ENCODE measurements around the gene NIPA2.

The NIPA2 gene

DNA sequence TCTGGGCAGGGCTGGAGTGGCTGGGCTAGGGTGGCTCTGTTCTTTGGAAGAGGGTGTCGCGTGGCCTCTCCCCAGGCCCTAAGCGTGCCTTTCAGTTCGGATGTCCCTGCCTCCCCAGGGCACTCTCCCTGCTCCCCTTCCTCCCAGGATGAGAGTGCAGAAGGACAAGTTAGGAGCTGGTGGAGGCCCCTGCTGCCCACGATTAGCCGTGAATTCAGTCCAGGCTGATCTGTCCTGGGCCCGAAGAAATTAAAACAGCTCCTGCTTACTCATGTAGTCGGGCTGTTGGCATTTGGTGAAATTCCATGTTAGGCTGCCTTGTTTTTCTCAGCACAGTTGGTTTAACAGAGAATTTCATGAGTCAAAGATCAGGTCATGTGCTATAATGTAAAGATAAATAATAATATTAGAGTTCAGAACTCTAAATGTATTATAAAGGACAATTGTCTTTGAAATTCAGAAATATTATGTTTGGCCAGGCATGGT lies 27.6 kb upstream of the NIPA2 start:
- ATAC-seq (ENCODE audit: low read depth) (no peak), DNase-seq (ENCODE audit: low spot score in 2 of 2) (no peak)
- peaks cover 16% of the 10 kb centered on the region for H3K36me3 Mint-ChIP-seq
- H3K4me1 Mint-ChIP-seq: peaks cover 8% of the 10 kb centered on the region
- H3K4me3 Mint-ChIP-seq: no peak overlapping the region
- H3K9me3 Mint-ChIP-seq: no peaks in the 10 kb centered on the region
- no peaks in the 10 kb centered on the region for H3K27me3 Mint-ChIP-seq
- H3K27ac Mint-ChIP-seq: no peak overlapping the region

DNA sequence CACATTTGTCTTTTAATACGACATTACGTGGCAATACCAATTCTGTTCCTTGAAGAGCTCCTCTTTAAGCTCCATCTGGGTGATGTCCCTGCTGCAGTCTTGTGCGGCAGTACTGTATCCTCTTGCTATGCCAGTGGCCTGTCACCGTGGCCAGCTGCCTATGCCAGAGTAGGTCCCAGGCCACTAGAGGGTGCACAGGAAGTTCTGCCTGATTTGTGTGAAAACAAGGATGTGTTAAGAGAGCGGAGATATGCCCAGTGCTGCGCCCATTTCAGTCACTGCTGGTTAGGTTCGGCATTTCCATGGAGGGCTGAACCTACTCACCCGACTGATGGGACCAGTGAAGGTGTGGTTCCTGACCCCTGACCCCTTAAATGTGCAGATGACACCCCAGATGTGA lies 26.8 kb upstream of the NIPA2 start:
- peaks cover 5% of the 10 kb centered on the region for H3K4me1 Mint-ChIP-seq

DNA sequence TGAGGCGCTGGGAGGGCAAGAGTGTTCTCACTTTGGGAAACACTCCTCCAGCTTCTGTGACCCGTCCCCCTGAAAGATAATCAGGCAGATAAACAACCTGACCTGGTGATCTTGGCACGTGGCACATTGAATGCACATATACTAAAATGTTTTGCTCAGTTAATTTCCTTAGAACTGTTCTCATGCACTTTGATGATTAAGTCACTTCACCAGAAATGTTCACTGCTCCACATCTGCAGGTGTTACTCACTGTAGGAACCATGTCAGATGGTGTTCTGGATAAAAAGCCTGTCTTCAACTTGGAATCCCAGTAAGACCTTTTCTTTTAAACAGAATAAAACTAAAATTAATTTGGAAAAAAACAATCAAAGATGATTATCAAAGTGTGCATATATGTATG lies 24.6 kb upstream of the NIPA2 start:
- H3K4me1 Mint-ChIP-seq: peaks cover 4% of the 10 kb centered on the region
- H3K36me3 Mint-ChIP-seq: peaks cover 16% of the 10 kb centered on the region
- H3K4me3 Mint-ChIP-seq: no peak overlapping the region
- H3K27me3 Mint-ChIP-seq: no peaks in the 10 kb centered on the region
- no peak for ATAC-seq (ENCODE audit: low read depth)
- no peaks in the 10 kb centered on the region for H3K9me3 Mint-ChIP-seq
- H3K27ac Mint-ChIP-seq: no peak overlapping the region
- no peak for DNase-seq (ENCODE audit: low spot score in 2 of 2)

More for the DNA sequence above, 26.8 kb upstream of the NIPA2 start:
- ATAC-seq (ENCODE audit: low read depth) (peak; percentile 37), DNase-seq (ENCODE audit: low spot score in 2 of 2) (no peak)
- Mint-ChIP-seq H3K36me3 (peaks cover 16% of the 10 kb centered on the region), H3K4me3 (no peak overlapping the region), H3K9me3 (no peaks in the 10 kb centered on the region), H3K27me3 (no peaks in the 10 kb centered on the region), H3K27ac (no peak overlapping the region)

DNA sequence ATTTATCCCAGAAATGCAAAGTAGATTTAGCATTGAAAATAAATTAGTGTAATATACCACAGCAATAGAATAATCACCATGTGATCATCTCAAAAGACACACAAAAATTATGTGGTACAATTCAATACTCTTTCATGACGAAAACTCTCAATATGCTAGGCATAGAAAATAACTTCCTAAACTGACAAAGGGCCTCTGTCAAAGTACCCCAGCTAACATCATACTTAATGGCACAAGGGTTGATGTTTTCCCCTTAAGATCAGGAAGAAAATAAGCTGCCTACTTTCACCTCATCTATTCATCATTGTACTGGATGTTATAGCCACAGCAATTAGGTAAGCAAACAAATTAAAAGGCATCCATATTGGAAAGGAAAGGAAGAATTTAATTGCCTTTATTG lies 22.7 kb upstream of the NIPA2 start:
- peaks cover 2% of the 10 kb centered on the region for H3K4me1 Mint-ChIP-seq
- H3K27ac Mint-ChIP-seq: peak overlapping the region; percentile 28
- H3K4me3 Mint-ChIP-seq: no peak overlapping the region
- DNase-seq (ENCODE audit: low spot score in 2 of 2): no peak
- H3K9me3 Mint-ChIP-seq: no peaks in the 10 kb centered on the region
- no peaks in the 10 kb centered on the region for H3K27me3 Mint-ChIP-seq
- peaks cover 22% of the 10 kb centered on the region for H3K36me3 Mint-ChIP-seq
- ATAC-seq (ENCODE audit: low read depth): no peak

DNA sequence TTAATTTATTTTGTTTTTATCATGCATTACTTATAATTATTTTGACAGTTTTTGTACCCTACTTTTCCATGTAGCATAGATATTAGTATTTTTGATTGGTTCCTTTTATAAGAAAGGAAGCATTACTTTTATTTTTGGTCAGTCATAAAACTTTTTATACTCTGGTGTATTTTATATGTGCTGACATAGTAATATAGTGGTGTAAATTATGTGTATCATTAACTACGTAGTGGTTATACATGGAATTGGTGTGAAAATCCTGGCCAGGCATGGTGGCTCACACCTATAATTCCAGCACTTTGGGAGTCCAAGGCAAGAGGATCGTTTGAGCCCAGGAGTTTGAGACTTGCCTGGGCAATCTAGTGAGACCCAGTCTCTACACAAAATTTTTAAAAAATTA lies 18.8 kb upstream of the NIPA2 start:
- H3K27ac Mint-ChIP-seq: no peak overlapping the region
- DNase-seq (ENCODE audit: low spot score in 2 of 2) (no peak), ATAC-seq (ENCODE audit: low read depth) (no peak)
- H3K36me3 Mint-ChIP-seq: peaks cover 31% of the 10 kb centered on the region
- H3K27me3 Mint-ChIP-seq: no peaks in the 10 kb centered on the region
- H3K9me3 Mint-ChIP-seq: no peaks in the 10 kb centered on the region
- no peak overlapping the region for H3K4me3 Mint-ChIP-seq
- peaks cover 4% of the 10 kb centered on the region for H3K4me1 Mint-ChIP-seq

DNA sequence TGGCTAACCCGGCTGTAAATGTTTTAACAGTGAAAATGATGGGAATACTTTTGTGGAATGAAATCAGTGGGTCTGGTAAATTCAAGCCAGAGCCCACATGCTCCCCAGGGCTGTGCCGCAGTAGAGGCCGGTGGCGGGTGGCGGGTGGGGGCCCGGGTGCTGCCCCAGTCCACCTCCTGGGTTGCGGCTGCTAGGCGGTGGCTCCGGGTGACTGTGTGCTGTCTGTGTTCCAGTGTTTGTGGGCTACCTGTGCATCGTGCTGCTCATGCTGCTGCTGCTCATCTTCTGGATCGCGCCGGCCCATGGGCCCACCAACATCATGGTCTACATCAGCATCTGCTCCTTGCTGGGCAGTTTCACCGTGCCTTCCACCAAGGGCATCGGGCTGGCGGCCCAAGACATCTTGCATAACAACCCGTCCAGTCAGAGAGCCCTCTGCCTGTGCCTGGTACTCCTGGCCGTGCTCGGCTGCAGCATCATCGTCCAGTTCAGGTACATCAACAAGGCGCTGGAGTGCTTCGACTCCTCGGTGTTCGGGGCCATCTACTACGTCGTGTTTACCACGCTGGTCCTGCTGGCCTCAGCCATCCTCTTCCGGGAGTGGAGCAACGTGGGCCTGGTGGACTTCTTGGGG lies 14.9 kb upstream of the NIPA2 start:
- H3K4me1 Mint-ChIP-seq: peaks cover 3% of the 10 kb centered on the region
- no peaks in the 10 kb centered on the region for H3K27me3 Mint-ChIP-seq
- no peaks in the 10 kb centered on the region for H3K9me3 Mint-ChIP-seq
- H3K36me3 Mint-ChIP-seq: peaks cover 36% of the 10 kb centered on the region
- peak overlapping the region; percentile 16 for H3K27ac Mint-ChIP-seq
- no peak for ATAC-seq (ENCODE audit: low read depth)
- H3K4me3 Mint-ChIP-seq: no peak overlapping the region
- DNase-seq (ENCODE audit: low spot score in 2 of 2): no peak

DNA sequence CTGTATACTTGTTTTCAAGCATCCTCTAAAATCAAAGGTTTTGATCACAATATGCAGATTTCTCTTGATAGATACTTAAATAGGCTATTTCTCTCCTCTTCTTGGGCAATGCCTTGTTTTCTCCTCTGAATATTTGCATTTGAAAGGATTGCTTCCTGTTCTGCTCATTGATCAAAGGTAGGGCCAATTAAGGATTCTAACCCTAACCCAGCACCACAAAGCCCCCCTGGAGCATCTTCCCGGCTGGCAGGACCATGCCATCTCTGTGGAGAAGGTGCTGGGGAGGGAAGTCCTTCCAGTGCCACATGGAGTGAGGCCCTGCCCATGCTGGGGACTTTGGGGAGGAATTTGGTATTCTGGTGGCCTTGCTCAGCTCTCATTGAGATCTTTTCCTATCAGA lies 11.3 kb upstream of the NIPA2 start:
- ATAC-seq (ENCODE audit: low read depth) (no peak), DNase-seq (ENCODE audit: low spot score in 2 of 2) (no peak)
- Mint-ChIP-seq H3K27ac (no peak overlapping the region), H3K36me3 (peaks cover 25% of the 10 kb centered on the region), H3K4me3 (no peak overlapping the region), H3K4me1 (no peaks in the 10 kb centered on the region), H3K9me3 (no peaks in the 10 kb centered on the region), H3K27me3 (no peaks in the 10 kb centered on the region)

DNA sequence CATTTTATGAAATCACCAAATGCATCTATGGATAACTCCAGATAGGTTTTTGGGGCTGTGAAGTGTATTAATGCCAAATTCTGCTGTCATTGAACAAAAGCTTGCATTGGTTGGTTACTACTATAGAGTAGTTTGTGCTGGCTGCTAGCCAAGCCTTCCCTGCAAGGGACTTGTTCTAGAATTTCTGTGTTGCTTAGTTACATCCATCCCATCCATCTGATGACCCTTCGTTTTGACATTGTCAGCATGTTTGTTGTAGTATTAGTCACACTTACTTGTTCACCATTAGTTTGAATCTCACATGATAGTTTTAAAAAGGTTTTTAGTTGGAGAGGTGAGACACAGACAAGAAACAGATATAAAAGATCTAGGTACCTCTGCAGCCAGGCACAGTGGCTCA lies 7.0 kb upstream of the NIPA2 start:
- H3K36me3 Mint-ChIP-seq: peaks cover 13% of the 10 kb centered on the region
- DNase-seq (ENCODE audit: low spot score in 2 of 2) (no peak), ATAC-seq (ENCODE audit: low read depth) (no peak)
- no peak overlapping the region for H3K27ac Mint-ChIP-seq
- H3K4me1 Mint-ChIP-seq: no peaks in the 10 kb centered on the region
- no peaks in the 10 kb centered on the region for H3K27me3 Mint-ChIP-seq
- no peak overlapping the region for H3K4me3 Mint-ChIP-seq
- H3K9me3 Mint-ChIP-seq: peaks cover 2% of the 10 kb centered on the region

DNA sequence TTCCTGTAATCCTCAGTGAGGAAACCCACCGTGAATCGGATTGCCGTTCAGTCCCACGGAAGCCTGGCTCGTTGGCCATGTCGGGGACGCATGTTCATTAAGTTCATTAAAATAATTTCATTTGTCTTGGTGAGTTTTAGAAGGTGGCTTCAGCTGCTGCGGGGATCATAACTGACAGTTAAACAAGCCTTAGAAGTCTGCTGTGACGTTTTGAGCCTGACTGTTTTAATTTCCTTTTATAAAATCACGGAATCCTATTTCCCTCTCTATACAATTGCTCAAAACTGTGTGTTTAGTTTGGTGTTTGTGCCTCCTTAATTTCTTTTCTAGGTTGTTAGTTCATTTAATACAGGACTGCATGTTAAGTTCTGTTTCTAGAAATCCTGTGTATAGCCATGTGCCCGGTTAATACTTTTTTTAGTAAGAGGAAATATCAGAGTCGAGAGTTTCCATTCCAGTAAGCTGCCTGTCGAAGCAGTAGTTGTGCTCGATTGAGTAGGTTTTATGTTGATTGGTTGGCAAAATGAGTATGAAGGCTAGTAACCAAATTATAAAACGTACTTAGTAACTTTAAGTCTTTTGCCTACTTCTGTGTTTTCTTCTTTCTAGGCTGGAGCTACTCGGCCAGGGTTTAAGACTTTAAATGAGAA lies 705 bp downstream of the NIPA2 start:
- Mint-ChIP-seq H3K4me3 (peak overlapping the region; percentile 97), H3K27ac (peak overlapping the region; percentile 97), H3K4me1 (peaks cover 22% of the 10 kb centered on the region), H3K9me3 (no peaks in the 10 kb centered on the region), H3K36me3 (peaks cover 8% of the 10 kb centered on the region), H3K27me3 (no peaks in the 10 kb centered on the region)
- peak; percentile 28 for ATAC-seq (ENCODE audit: low read depth)
- peak in 1 of 2 donors; percentile 28 for DNase-seq (ENCODE audit: low spot score in 2 of 2)

DNA sequence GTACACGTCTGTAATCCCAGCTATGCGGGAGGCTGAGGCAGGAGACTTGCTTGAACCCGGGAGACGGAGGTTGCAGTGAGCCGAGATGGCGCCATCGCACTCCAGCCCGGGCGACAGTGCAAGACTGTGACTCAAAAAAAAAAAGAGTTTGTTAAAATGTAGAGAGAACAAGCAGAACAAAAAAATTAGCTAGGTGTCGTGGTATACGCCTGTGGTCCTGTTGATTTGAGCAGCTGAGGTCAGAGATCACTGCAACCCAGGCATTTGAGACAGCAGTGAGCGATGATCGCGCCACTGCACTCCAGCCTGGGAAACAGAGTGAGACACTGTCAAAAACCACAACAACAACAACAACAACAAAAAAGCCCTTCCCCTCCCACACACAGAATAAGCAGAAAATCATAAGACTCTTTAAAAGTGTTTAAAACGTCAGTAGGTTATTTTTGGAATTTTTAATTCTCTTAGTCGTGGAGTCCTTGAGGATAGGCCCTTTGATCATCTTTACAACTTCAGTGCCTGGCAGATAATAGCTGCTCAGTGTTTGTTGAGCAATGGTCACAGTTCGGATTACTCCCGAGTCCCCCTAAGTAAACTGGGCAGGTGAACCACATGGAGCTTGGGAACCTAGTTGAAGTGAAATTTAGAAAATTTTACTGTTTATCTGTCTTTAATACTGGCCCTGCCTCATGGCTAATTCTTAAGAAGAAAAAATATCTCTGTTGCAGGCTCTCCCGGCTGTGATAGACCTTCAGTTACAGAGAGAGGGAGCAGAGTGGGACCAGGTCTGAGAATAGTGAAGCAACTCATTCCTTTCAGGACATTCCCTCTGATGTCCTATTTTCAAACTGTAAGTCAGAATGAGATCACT lies 6.2 kb downstream of the NIPA2 start:
- Mint-ChIP-seq H3K27me3 (no peaks in the 10 kb centered on the region), H3K27ac (peak overlapping the region; percentile 90), H3K36me3 (peaks cover 23% of the 10 kb centered on the region), H3K4me3 (peak overlapping the region; percentile 49), H3K9me3 (no peaks in the 10 kb centered on the region), H3K4me1 (peaks cover 38% of the 10 kb centered on the region)
- DNase-seq (ENCODE audit: low spot score in 2 of 2): no peak
- ATAC-seq (ENCODE audit: low read depth): no peak

DNA sequence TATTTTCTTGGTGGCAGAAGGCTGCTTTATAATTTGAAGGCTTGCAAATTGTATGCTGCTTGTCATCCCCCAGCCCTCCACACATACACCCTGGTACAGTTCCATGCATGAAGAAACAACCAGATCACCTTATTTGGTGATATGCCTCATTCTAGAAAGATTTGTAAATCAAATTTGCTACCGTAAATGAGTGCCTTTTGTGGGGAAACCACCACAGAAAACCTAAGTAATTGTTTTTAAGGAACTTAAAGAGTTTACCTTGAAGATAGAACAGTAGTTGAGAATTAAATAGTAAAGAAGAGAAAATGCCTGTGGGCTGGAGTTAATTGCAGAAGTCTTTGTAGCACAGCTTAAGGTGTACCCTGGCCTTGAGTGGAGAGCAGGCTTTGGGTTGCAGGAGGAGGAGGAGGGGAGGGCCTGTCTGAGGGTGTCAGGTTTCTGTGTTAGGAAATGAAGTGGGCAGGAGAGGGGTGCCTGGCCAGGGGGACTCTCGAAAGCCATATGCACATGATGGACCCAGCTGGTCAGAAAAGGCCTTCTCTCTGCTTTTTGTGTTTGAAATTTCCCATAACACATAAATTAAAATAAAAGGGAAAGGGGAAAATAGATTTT lies 6.9 kb downstream of the NIPA2 start:
- peaks cover 41% of the 10 kb centered on the region for H3K4me1 Mint-ChIP-seq

DNA sequence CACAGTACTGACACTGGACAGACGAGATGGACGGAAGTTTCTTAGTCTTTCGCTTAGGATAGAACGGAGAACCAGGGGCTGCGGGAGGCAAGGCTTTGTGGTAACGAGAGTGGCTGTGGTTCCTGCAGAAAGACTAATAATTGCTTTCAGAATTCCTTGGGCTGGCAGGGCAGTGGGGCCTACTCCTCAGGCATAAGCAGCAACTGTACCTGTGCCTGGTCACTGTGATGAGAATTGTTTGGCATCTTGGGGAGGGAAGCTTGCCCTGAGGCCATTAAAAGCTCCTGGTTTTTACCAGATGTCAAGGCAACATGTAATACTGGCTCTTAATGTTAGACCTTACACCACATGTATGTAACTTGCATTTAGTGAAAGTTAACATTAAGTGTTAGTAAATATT lies 7.6 kb downstream of the NIPA2 start:
- no peak overlapping the region for H3K4me3 Mint-ChIP-seq
- H3K36me3 Mint-ChIP-seq: peaks cover 24% of the 10 kb centered on the region
- no peak for DNase-seq (ENCODE audit: low spot score in 2 of 2)
- H3K4me1 Mint-ChIP-seq: peaks cover 40% of the 10 kb centered on the region
- H3K27me3 Mint-ChIP-seq: no peaks in the 10 kb centered on the region
- H3K27ac Mint-ChIP-seq: peak overlapping the region; percentile 90
- ATAC-seq (ENCODE audit: low read depth): no peak
- no peaks in the 10 kb centered on the region for H3K9me3 Mint-ChIP-seq

More for the DNA sequence above, 6.9 kb downstream of the NIPA2 start:
- peak; percentile 47 for ATAC-seq (ENCODE audit: low read depth)
- H3K36me3 Mint-ChIP-seq: peaks cover 23% of the 10 kb centered on the region
- no peak for DNase-seq (ENCODE audit: low spot score in 2 of 2)
- no peaks in the 10 kb centered on the region for H3K9me3 Mint-ChIP-seq
- peak overlapping the region; percentile 90 for H3K27ac Mint-ChIP-seq
- H3K27me3 Mint-ChIP-seq: no peaks in the 10 kb centered on the region
- H3K4me3 Mint-ChIP-seq: peak overlapping the region; percentile 21

DNA sequence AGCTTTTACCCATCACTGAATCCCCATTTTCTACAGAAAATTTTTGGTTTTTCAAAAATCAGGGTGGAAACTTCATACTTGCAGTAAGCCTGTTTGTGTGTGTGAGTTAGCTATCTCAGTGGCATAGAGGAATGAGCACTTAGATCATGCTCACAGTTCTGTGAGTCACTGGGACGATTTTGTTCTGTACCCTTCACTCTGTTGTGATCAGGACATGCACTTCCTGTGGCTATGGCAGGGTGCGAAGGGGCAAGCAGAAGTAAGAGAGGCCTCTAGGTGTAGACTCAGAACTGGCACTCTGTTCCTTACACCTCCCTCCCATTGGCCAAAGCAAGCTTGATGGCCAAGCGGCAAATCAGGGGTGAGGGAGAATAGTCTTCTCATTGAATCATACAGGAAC lies 11.6 kb downstream of the NIPA2 start:
- H3K4me1 Mint-ChIP-seq: peaks cover 20% of the 10 kb centered on the region
- no peaks in the 10 kb centered on the region for H3K9me3 Mint-ChIP-seq
- DNase-seq (ENCODE audit: low spot score in 2 of 2) (no peak), ATAC-seq (ENCODE audit: low read depth) (no peak)
- H3K27me3 Mint-ChIP-seq: no peaks in the 10 kb centered on the region
- no peak overlapping the region for H3K4me3 Mint-ChIP-seq
- peaks cover 23% of the 10 kb centered on the region for H3K36me3 Mint-ChIP-seq
- no peak overlapping the region for H3K27ac Mint-ChIP-seq

DNA sequence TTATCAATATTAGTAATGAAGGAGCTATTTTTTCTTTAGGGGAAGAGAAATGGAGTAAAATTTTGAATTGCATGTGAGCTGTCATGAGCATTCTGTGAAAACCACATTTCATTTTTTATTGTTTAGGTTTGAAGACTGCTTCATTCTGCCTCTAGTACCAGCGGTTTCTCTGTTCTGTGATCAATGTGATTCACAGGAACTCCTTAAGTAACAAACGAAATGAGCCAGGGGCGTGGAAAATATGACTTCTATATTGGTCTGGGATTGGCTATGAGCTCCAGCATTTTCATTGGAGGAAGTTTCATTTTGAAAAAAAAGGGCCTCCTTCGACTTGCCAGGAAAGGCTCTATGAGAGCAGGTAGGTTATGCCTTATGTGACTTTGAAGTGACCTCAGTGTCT lies 13.0 kb downstream of the NIPA2 start:
- H3K4me3 Mint-ChIP-seq: no peak overlapping the region
- no peaks in the 10 kb centered on the region for H3K9me3 Mint-ChIP-seq
- H3K27me3 Mint-ChIP-seq: no peaks in the 10 kb centered on the region
- ATAC-seq (ENCODE audit: low read depth) (no peak), DNase-seq (ENCODE audit: low spot score in 2 of 2) (no peak)
- peaks cover 11% of the 10 kb centered on the region for H3K4me1 Mint-ChIP-seq
- H3K27ac Mint-ChIP-seq: peak overlapping the region; percentile 35
- H3K36me3 Mint-ChIP-seq: peaks cover 22% of the 10 kb centered on the region

All from memory B cell (primary cell).